HFF-Myc (cell line): ENCODE data around the gene NELL2.

Experiments used
- DNase-seq: peaks from one replicate; pipeline ENCODE4 v3.0.0-alpha.2; 2011; ENCODE audit warnings: low read depth; ENCODE audit errors: extremely low read depth
- H3K4me3 ChIP-seq: replicated peaks from 2 replicates; pipeline ENCODE4 v1.5.1; 2011; ENCODE audit warnings: low read depth, mild to moderate bottlenecking, control low read depth, low read length
- TF ChIP-seq, protein P1 (sequence below): IDR thresholded peaks from 2 replicates; pipeline ENCODE4 v1.5.1; 2012; ENCODE audit warnings: mild to moderate bottlenecking, low read depth, low read length, control low read depth; ENCODE audit errors: missing control alignments

Gene NELL2

DNA sequence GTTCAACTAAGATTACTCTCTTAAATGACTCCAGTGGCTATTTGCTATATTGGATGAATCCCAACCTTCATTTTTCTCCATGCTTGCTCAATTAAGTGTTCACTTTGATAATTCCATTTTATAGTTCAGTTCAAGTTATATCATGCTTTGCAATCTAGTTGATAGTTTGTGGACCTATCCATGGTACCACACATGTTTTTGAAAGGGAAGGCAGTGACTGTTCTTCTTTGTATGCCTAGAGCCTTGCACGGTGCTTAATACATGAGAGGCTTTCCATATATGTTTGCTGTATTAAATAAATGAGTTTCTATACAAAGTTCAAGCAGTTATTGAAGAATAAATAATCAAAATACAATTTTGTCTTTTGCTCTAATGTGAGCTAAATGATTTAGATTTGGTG lies 391.3 kb downstream of the NELL2 start:
- H3K4me3 ChIP-seq, result no peak overlapping the region
- no peak for DNase-seq
- TF ChIP-seq, protein P1, sequence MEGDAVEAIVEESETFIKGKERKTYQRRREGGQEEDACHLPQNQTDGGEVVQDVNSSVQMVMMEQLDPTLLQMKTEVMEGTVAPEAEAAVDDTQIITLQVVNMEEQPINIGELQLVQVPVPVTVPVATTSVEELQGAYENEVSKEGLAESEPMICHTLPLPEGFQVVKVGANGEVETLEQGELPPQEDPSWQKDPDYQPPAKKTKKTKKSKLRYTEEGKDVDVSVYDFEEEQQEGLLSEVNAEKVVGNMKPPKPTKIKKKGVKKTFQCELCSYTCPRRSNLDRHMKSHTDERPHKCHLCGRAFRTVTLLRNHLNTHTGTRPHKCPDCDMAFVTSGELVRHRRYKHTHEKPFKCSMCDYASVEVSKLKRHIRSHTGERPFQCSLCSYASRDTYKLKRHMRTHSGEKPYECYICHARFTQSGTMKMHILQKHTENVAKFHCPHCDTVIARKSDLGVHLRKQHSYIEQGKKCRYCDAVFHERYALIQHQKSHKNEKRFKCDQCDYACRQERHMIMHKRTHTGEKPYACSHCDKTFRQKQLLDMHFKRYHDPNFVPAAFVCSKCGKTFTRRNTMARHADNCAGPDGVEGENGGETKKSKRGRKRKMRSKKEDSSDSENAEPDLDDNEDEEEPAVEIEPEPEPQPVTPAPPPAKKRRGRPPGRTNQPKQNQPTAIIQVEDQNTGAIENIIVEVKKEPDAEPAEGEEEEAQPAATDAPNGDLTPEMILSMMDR, result no peak

DNA sequence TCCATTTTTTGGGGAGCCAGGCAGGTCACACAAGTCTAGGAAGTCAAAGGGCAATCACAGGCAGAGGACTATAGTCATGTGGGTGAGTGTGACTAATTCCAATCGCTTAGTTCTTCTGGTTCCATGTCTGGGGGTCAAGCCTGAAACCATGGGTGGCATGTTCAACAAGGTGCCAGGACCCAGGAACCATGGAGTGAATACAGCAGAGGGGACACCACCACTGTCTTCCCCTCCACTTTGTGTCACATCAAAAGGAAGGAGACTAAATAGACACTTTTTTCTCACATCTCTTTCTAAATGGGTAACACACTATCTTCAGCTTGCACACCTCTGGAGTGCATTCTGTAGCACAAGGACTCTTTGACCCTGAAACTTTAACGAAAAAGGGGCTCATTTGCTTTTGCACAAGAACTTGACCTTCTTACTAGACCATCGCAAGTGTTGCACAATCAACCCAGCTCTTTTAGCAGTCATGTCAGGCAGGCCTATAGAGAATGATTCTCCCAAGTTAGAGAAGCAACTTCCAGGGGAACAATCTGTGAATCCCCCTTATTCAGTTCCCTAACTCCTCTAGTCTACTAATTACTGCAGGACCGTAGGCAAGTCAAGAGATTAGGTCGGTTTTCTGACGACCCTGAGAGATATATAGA lies 398.7 kb downstream of the NELL2 start:
- TF ChIP-seq, protein P1, result no peak

DNA sequence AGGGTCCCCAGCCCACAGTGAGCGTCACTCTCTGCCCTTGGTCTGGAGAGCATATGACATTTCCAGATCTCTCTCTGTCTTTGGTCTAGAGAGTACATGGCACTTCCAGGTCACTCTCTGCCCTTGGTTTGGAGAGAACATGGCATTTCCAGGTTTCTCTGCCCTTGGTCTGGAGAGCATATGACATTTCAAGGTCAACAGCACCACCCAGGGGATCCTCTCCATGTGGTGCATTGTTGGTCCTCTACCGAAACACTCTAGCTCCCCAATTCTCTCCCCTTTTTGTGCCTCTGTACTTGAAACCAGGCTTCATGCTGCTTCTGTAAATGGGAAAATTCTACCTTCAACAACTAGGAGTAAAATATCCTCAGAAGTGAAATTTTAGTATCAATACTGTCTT lies 399.4 kb downstream of the NELL2 start:
- DNase-seq, result no peak
- TF ChIP-seq, protein P1, result no peak
- no peak overlapping the region for H3K4me3 ChIP-seq

More for the DNA sequence above, 398.7 kb downstream of the NELL2 start:
- no peak for DNase-seq
- H3K4me3 ChIP-seq, result no peak overlapping the region

DNA sequence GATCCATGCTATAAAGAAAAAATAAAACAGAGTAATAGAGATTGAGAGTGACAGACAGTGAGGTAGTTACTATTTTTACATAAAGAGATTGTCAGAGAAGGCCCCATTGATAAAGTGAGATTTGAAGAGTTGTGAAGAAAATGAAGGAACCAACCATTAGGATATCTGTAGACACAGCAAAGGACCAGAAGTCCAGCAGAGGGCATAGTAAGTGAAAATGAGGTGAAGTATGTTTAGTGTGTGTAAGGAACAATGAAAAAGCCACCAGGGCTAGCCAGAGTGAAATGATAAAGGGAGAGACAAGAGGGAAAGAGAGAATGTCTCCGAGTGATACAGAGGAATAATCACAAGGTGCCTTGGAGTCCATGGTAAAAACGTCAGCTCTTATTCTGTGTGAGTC lies 411.0 kb downstream of the NELL2 start:
- H3K4me3 ChIP-seq, result no peak overlapping the region
- no peak for DNase-seq
- TF ChIP-seq, protein P1, result no peak

DNA sequence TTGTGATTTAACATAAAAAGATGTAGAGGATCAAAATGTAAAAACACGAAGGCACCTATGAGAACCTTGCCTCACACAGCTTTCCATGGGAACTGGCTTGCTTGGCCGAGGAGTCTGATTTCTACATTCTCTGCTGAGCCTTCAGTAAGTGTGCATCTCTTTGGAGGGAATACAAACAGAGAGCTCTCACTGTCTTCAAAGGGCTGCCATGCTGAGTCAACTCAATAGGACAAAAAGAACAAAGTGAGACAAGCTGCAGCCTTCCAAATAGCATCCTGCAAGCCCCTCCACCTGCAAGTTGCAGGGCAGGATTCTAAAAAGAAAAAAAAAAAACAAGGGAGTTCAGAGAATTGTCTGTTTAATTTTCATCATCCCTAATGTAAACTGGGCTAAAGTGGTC lies 411.9 kb downstream of the NELL2 start:
- no peak for DNase-seq
- TF ChIP-seq, protein P1, result no peak
- H3K4me3 ChIP-seq, result no peak overlapping the region

DNA sequence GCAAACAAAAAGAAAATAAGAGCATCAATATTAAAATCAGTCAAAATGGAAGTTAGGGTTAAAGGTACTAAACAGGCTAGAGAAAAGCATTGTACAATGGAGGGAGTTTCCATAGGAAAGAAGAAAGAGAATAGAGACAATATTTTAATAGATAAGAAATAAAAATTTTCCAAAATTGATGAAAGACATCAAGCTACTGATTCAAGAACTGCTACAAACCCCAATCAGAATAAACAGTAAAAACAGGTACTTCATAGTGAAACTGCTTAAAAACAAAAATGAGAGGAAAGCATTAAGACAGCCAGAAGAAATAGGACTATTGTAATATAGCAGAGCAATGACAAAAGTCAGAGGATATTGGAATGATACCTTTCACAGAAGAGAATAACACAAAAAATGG lies 413.4 kb downstream of the NELL2 start:
- no peak for DNase-seq
- TF ChIP-seq, protein P1, result no peak
- H3K4me3 ChIP-seq, result no peak overlapping the region

DNA sequence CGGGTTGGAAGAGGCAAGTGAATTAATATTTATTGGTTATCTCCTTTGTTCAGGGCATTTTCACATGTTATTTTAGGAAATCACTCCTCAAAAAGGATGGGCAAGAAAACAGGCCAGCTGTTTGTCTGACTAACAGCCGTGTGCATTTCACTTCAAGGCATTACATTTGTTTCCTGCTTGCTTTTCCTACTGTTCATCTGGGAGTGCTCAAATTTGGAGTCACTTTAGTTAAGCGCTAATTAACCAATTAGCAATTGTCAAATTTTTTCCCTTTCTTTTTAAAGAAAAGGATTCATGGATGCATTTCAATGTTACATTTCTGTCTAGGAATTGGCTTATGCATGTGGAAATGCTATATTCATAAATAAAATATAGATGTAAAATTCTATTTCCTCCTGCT lies 415.9 kb downstream of the NELL2 start:
- no peak overlapping the region for H3K4me3 ChIP-seq
- TF ChIP-seq, protein P1, result no peak
- DNase-seq, result no peak
